ENCODE results near the gene MORC1. TPM values are rescaled to one million over a fixed set of nuclear protein-coding genes. Genes with fewer than 3 reads are reported as not detected.

Gene MORC1
- total RNA-seq, 1 donor from 2014 or later = not detected

DNA sequence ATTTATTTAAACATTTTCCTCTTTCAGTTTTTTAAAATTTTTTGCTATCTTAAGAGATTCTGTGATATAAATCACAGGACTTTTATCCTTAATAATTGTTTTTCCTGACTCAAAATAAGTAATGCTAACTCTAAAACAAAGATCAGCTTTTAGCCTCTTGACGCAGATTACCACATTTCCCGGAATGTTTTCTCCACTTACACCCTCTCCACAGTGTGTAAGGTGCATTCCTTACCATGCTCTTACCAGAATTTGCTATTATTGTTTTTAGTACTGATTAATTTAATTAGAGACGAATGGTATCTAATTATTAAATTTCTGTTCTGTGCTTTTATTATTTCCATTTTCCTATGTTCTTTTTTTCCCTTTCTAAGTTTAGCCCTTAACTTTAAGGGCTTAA, 199.1 kb downstream of the MORC1 start:
- Histone ChIP-seq H3K9me3 (no peaks in the 10 kb centered on the region), H3K4me1 (no peaks in the 10 kb centered on the region), H3K27ac (no peak overlapping the region), H3K36me3 (no peaks in the 10 kb centered on the region), H3K4me3 (no peak overlapping the region), H3K27me3 (ENCODE audit: low read depth) (no peaks in the 10 kb centered on the region)
- no peak for DNase-seq
- peak in 1 of 2 donors; percentile 65 for ATAC-seq
- TF ChIP-seq, protein P1, sequence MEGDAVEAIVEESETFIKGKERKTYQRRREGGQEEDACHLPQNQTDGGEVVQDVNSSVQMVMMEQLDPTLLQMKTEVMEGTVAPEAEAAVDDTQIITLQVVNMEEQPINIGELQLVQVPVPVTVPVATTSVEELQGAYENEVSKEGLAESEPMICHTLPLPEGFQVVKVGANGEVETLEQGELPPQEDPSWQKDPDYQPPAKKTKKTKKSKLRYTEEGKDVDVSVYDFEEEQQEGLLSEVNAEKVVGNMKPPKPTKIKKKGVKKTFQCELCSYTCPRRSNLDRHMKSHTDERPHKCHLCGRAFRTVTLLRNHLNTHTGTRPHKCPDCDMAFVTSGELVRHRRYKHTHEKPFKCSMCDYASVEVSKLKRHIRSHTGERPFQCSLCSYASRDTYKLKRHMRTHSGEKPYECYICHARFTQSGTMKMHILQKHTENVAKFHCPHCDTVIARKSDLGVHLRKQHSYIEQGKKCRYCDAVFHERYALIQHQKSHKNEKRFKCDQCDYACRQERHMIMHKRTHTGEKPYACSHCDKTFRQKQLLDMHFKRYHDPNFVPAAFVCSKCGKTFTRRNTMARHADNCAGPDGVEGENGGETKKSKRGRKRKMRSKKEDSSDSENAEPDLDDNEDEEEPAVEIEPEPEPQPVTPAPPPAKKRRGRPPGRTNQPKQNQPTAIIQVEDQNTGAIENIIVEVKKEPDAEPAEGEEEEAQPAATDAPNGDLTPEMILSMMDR (IDR thresholded peaks at IDR 0.05) = no peak
- intact Hi-C loops (cut with DNase I) = loop anchor here (5.0 kb wide), 1 partner anchor 257 kb away; no protein-coding TSS in a partner anchor

DNA sequence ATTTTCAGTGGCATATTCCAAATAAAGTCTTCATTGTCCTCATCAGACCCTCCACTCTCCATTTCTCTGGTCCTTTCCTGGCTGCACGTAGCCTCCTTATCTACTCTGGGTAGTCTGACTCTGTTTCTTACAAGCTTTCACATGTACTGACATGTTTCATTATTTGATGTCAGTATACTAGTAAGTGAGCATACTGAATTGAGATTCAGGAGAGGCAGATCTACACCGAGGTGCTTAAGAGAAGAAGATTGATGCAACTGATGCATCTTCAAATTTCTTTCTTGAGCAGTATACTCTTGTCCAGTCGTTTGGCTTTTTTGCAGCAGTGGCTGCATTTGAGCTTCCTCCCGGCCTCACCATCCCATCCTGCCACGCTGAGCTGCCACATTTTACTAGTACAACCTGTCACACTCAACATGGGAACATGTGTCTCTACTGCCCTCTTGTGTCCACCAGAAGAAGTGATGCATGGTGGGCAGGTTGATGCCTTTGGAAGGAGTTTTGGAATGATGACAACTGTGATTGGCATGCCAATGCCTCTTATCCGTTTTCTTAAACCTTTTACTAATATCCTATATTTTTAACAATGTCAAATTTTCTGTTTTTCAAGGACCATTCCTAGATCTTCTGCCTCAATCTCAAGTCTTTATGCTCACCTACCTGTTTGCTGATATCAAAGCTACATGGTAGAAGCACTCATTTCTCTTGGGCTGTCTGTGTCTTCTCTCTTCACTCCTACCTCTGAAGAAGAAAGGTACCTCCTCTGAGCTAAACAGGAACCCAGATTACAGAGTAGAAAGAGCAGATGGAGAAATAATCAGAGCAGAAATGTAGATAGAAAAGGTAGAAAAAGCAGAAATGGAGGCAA, 202.9 kb downstream of the MORC1 start:
- Histone ChIP-seq H3K4me1 (no peaks in the 10 kb centered on the region), H3K36me3 (no peaks in the 10 kb centered on the region), H3K4me3 (no peak overlapping the region), H3K27me3 (ENCODE audit: low read depth) (no peaks in the 10 kb centered on the region), H3K9me3 (no peaks in the 10 kb centered on the region), H3K27ac (no peak overlapping the region)
- DNase-seq = no peak
- ATAC-seq = peak; percentile 82 to 86
- TF ChIP-seq, protein P1 (IDR thresholded peaks at IDR 0.05) = peak; percentile 78
- intact Hi-C loops (cut with DNase I) = loop anchor here (5.0 kb wide), 1 partner anchor 253 kb away; no protein-coding TSS in a partner anchor

DNA sequence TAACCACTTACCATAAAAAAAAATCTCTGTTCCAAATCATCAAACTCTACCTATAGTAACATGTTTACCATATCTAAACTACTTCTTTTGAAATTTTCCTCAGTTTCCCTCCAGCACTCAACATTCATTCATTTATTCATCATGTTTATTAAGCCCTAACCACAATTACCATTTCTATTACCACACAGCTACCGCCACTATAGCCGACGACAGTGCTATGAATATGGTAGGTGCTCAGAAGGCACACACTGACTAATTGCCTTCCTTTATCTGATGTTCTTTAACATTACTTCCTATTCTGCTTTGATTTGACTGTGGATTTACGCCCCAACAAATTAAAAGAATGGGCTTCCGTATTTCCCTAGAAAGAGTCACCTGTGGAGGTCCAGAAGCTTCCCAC, 208.1 kb downstream of the MORC1 start:
- H3K4me1 ChIP-seq = no peaks in the 10 kb centered on the region
- H3K9me3 ChIP-seq = no peaks in the 10 kb centered on the region
- H3K27ac ChIP-seq = no peak overlapping the region
- no peak for DNase-seq
- H3K27me3 ChIP-seq (ENCODE audit: low read depth) = no peaks in the 10 kb centered on the region
- no peak overlapping the region for H3K4me3 ChIP-seq
- TF ChIP-seq, protein P1 (IDR thresholded peaks at IDR 0.05) = no peak
- ATAC-seq = no peak
- H3K36me3 ChIP-seq = no peaks in the 10 kb centered on the region
- intact Hi-C loops (cut with DNase I) = no loop called here

Other genes starting within 250 kb of the MORC1 start
- not detected for gene GUCA1C, start 164.3 kb downstream of the MORC1 start, total RNA-seq
- not detected for gene C3orf85, start 18.6 kb upstream of the MORC1 start, total RNA-seq
- not detected for gene DPPA2, start 198.4 kb upstream of the MORC1 start, total RNA-seq
- not detected for gene DPPA4, start 219.4 kb upstream of the MORC1 start, total RNA-seq

All from lower lobe of right lung (tissue), 2 donors.